GM12878 (cell line): ENCODE measurements around the gene NGRN. TPM values are rescaled to one million over a fixed set of nuclear protein-coding genes. Genes with fewer than 3 reads are reported as not detected.

Experiments
- CBX3 ChIP-seq: fragments of 200-600 bp; sonication (generic); IDR thresholded peaks from 2 replicates; pipeline ENCODE4 v1.6.1; 2016; ENCODE audit warnings: low read depth, borderline replicate concordance
- EED ChIP-seq: sonication (generic); IDR thresholded peaks from 2 replicates; pipeline ENCODE4 v1.6.1; 2016; ENCODE audit warnings: antibody characterized with exemption, low read depth
- GABPA ChIP-seq: IDR thresholded peaks from 2 replicates; pipeline ENCODE4 v1.6.1; 2014; ENCODE audit warnings: antibody characterized with exemption, low read depth, mild to moderate bottlenecking, inconsistent platforms
- HDGF ChIP-seq: fragments of 450-650 bp; IDR thresholded peaks from 2 replicates; pipeline ENCODE4 v1.6.1; 2016; ENCODE audit warnings: antibody characterized with exemption
- MYB ChIP-seq: fragments of 150-350 bp; IDR thresholded peaks from 2 replicates; pipeline ENCODE4 v1.6.1; 2014; ENCODE audit warnings: mild to moderate bottlenecking, low read depth, low read length, borderline replicate concordance
- NBN ChIP-seq: fragments of 450-650 bp; IDR thresholded peaks from 2 replicates; pipeline ENCODE4 v1.6.1; 2016
- SMC3 ChIP-seq: IDR thresholded peaks from 2 replicates; pipeline ENCODE4 v1.6.1; 2011; ENCODE audit warnings: low read length, improper control_type of control experiment, borderline replicate concordance
- STAT3 ChIP-seq: IDR thresholded peaks from 2 replicates; pipeline ENCODE4 v1.6.1; 2011; ENCODE audit warnings: low read depth, low read length, improper control_type of control experiment
- ZNF384 ChIP-seq: IDR thresholded peaks from 2 replicates; pipeline ENCODE4 v1.6.1; 2012; ENCODE audit warnings: low read depth, mild to moderate bottlenecking, low read length, improper control_type of control experiment, borderline replicate concordance
- polyA plus RNA-seq, 11 experiments: library from polyadenylated mRNA; depleted of rRNA in 4 of 11; unstranded in 6 of 11; stranded (reverse) in 5 of 11; fragments of >200 nt; fragmentation: Nextera tagmentation in 4 of 11; fragmentation: Illumina TruSeq in 1 of 11; extraction: Ambion mirVana in 4 of 11; extraction: Trizol in 1 of 11; gene quantifications; 1 replicate in 1 of 11; 2 replicates in 10 of 11; pipeline versions ENCODE4 v1.2.1 to v1.2.3, GENCODE V29; 2011 to 2016; ENCODE audit warnings: inconsistent platforms in 2 of 11, missing spikeins in 2 of 11, low read depth in 1 of 11
- total RNA-seq, 4 experiments: library from RNA; depleted of rRNA in 3 of 4; stranded (reverse); fragments of >200 nt in 3 of 4; fragmentation: Illumina TruSeq in 1 of 4; extraction: Trizol in 1 of 4; gene quantifications; 2 replicates each; pipeline versions ENCODE4 v1.2.1 to v1.2.3, GENCODE V29; 2013 to 2021
- TF ChIP-seq, protein P1 (sequence below): fragments of 450-650 bp; IDR thresholded peaks from 2 replicates; pipeline ENCODE4 v1.6.1; 2018; ENCODE audit warnings: borderline replicate concordance, mild to moderate bottlenecking; ENCODE audit not compliant: partially characterized antibody
- TF ChIP-seq, protein P2 (sequence below): fragments of 450-650 bp; IDR thresholded peaks from 2 replicates; pipeline ENCODE4 v1.6.1; 2018; ENCODE audit warnings: mild to moderate bottlenecking, low read depth, moderate library complexity; ENCODE audit not compliant: partially characterized antibody
- TF ChIP-seq, protein P3 (sequence below): IDR thresholded peaks from 2 replicates; pipeline ENCODE4 v1.6.1; 2012; ENCODE audit warnings: mild to moderate bottlenecking, low read depth, low read length
- TF ChIP-seq, protein P4 (sequence below): fragments of 450-650 bp; IDR thresholded peaks from 2 replicates; pipeline ENCODE4 v1.6.1; 2017; ENCODE audit warnings: mild to moderate bottlenecking, low read depth, inconsistent platforms; ENCODE audit not compliant: poor library complexity, severe bottlenecking
- TF ChIP-seq, protein P5 (sequence below): fragments of 450-650 bp; IDR thresholded peaks from 2 replicates; pipeline ENCODE4 v1.6.1; 2017; ENCODE audit warnings: antibody characterized with exemption, mild to moderate bottlenecking, moderate library complexity

Gene NGRN
- total and polyA plus RNA-seq, 10 of the 15 experiments (the other 5 are each of a cell fraction or from before 2014, with no cell fraction given) = 5.8 to 31.3 (median 23.2) TPM

DNA sequence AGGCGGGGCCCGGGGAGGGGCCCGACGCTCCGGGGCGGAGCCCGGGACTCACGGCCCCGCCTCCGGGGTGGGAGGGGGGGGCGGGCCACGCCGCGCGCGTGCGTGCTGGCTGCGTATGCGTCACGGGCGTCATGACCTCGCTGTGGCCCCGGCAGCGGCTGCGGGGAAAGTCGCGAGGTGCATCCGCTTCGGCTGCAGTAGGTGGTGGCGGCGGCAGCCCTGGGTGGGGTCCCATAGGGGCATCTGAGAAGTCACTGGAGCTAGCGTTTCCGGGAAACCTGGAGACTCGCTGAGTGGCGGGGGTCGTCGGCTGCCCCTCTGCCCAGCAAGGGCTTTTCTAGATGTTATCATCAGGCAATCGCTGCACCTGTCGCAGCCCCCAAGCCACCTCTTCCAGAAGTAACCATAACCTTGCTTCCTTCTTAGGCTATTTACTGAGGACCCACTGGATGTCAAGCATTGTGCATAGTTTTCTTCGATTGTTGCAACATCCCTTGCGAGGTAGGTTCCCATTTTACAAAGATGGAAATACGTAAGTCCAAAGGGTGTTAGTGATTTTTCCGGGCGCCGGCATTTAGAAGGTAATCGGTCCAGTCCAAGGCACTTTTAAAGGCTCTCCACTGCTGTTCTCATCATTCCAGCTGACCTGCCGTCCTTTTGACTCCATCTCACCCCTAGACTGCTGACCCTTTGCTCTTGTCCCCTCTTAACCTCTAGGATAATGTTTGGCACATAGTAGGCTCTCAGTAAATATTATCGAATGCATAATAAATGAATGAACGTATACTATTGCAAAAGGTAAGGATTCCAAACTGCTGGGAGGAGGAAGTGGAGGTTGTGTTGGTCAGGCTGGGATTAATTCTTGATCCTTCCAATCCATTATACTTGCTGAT, 31.1 kb upstream of the NGRN start, which contains the start of gene GDPGP1 (continued):
- no peak for TF ChIP-seq MYB
- TF ChIP-seq, protein P1, sequence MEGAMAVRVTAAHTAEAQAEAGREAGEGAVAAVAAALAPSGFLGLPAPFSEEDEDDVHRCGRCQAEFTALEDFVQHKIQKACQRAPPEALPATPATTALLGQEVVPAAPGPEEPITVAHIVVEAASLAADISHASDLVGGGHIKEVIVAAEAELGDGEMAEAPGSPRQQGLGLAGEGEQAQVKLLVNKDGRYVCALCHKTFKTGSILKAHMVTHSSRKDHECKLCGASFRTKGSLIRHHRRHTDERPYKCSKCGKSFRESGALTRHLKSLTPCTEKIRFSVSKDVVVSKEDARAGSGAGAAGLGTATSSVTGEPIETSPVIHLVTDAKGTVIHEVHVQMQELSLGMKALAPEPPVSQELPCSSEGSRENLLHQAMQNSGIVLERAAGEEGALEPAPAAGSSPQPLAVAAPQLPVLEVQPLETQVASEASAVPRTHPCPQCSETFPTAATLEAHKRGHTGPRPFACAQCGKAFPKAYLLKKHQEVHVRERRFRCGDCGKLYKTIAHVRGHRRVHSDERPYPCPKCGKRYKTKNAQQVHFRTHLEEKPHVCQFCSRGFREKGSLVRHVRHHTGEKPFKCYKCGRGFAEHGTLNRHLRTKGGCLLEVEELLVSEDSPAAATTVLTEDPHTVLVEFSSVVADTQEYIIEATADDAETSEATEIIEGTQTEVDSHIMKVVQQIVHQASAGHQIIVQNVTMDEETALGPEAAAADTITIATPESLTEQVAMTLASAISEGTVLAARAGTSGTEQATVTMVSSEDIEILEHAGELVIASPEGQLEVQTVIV = no peak
- TF ChIP-seq, protein P2, sequence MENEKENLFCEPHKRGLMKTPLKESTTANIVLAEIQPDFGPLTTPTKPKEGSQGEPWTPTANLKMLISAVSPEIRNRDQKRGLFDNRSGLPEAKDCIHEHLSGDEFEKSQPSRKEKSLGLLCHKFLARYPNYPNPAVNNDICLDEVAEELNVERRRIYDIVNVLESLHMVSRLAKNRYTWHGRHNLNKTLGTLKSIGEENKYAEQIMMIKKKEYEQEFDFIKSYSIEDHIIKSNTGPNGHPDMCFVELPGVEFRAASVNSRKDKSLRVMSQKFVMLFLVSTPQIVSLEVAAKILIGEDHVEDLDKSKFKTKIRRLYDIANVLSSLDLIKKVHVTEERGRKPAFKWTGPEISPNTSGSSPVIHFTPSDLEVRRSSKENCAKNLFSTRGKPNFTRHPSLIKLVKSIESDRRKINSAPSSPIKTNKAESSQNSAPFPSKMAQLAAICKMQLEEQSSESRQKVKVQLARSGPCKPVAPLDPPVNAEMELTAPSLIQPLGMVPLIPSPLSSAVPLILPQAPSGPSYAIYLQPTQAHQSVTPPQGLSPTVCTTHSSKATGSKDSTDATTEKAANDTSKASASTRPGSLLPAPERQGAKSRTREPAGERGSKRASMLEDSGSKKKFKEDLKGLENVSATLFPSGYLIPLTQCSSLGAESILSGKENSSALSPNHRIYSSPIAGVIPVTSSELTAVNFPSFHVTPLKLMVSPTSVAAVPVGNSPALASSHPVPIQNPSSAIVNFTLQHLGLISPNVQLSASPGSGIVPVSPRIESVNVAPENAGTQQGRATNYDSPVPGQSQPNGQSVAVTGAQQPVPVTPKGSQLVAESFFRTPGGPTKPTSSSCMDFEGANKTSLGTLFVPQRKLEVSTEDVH = no peak
- TF ChIP-seq, protein P3, sequence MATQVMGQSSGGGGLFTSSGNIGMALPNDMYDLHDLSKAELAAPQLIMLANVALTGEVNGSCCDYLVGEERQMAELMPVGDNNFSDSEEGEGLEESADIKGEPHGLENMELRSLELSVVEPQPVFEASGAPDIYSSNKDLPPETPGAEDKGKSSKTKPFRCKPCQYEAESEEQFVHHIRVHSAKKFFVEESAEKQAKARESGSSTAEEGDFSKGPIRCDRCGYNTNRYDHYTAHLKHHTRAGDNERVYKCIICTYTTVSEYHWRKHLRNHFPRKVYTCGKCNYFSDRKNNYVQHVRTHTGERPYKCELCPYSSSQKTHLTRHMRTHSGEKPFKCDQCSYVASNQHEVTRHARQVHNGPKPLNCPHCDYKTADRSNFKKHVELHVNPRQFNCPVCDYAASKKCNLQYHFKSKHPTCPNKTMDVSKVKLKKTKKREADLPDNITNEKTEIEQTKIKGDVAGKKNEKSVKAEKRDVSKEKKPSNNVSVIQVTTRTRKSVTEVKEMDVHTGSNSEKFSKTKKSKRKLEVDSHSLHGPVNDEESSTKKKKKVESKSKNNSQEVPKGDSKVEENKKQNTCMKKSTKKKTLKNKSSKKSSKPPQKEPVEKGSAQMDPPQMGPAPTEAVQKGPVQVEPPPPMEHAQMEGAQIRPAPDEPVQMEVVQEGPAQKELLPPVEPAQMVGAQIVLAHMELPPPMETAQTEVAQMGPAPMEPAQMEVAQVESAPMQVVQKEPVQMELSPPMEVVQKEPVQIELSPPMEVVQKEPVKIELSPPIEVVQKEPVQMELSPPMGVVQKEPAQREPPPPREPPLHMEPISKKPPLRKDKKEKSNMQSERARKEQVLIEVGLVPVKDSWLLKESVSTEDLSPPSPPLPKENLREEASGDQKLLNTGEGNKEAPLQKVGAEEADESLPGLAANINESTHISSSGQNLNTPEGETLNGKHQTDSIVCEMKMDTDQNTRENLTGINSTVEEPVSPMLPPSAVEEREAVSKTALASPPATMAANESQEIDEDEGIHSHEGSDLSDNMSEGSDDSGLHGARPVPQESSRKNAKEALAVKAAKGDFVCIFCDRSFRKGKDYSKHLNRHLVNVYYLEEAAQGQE = no peak
- TF ChIP-seq NBN = no peak; the same call in 1 of the 2 replicates
- no peak for TF ChIP-seq CBX3
- TF ChIP-seq HDGF = no peak
- TF ChIP-seq, protein P4, sequence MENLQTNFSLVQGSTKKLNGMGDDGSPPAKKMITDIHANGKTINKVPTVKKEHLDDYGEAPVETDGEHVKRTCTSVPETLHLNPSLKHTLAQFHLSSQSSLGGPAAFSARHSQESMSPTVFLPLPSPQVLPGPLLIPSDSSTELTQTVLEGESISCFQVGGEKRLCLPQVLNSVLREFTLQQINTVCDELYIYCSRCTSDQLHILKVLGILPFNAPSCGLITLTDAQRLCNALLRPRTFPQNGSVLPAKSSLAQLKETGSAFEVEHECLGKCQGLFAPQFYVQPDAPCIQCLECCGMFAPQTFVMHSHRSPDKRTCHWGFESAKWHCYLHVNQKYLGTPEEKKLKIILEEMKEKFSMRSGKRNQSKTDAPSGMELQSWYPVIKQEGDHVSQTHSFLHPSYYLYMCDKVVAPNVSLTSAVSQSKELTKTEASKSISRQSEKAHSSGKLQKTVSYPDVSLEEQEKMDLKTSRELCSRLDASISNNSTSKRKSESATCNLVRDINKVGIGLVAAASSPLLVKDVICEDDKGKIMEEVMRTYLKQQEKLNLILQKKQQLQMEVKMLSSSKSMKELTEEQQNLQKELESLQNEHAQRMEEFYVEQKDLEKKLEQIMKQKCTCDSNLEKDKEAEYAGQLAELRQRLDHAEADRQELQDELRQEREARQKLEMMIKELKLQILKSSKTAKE = no peak
- no peak for TF ChIP-seq ZNF384
- TF ChIP-seq STAT3 = no peak
- no peak for TF ChIP-seq GABPA
- TF ChIP-seq, protein P5, sequence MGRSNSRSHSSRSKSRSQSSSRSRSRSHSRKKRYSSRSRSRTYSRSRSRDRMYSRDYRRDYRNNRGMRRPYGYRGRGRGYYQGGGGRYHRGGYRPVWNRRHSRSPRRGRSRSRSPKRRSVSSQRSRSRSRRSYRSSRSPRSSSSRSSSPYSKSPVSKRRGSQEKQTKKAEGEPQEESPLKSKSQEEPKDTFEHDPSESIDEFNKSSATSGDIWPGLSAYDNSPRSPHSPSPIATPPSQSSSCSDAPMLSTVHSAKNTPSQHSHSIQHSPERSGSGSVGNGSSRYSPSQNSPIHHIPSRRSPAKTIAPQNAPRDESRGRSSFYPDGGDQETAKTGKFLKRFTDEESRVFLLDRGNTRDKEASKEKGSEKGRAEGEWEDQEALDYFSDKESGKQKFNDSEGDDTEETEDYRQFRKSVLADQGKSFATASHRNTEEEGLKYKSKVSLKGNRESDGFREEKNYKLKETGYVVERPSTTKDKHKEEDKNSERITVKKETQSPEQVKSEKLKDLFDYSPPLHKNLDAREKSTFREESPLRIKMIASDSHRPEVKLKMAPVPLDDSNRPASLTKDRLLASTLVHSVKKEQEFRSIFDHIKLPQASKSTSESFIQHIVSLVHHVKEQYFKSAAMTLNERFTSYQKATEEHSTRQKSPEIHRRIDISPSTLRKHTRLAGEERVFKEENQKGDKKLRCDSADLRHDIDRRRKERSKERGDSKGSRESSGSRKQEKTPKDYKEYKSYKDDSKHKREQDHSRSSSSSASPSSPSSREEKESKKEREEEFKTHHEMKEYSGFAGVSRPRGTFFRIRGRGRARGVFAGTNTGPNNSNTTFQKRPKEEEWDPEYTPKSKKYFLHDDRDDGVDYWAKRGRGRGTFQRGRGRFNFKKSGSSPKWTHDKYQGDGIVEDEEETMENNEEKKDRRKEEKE = no peak
- TF ChIP-seq EED = 0 out of 2 replicates have a peak, but pooled peaks have one; percentile 8
- no peak for TF ChIP-seq SMC3
